LNCAP (cell line): ENCODE results near the gene SOX10.

Experiments
- TF ChIP-seq, protein P1 (sequence below): fragments of 450-650 bp; IDR thresholded peaks from 2 replicates; pipeline ENCODE4 v1.5.1; 2017; ENCODE audit warnings: mild to moderate bottlenecking

The SOX10 gene

DNA sequence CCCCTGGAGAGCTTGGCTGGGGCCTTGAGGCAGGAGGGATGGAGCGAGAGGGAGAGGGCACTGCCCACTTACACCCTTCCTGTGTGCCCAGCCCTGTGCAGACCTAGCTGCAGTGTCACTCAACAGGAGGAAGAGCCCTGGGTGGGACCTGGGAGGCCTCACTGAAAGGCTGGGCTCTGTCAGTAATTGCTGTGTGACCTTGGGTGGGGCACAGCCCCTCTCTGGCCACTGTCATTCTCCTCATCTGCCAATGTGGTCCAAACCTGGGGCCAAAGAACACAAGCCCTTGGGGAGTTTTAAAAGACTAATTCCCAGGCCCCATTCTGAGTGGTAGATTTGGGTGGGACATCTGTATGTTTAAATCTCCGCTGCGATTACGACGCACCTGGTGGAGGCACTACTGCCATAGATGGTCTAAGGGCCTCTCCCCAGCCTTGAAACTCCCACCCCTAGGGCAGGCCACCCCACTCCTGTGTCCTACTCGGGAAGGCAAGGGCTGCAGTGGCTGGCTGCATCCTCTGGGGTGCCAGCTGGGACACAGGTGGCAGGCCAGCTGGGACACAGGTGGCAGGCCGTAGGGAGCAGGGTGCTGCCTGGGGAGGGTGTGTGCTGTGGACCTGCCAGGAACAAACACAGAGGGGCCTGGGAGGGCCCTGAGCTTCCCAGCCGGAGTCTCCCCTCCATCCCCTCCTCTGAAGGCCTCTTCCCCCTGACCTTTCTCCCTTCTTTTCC is 12.3 kb upstream of the SOX10 start:
- TF ChIP-seq, protein P1, sequence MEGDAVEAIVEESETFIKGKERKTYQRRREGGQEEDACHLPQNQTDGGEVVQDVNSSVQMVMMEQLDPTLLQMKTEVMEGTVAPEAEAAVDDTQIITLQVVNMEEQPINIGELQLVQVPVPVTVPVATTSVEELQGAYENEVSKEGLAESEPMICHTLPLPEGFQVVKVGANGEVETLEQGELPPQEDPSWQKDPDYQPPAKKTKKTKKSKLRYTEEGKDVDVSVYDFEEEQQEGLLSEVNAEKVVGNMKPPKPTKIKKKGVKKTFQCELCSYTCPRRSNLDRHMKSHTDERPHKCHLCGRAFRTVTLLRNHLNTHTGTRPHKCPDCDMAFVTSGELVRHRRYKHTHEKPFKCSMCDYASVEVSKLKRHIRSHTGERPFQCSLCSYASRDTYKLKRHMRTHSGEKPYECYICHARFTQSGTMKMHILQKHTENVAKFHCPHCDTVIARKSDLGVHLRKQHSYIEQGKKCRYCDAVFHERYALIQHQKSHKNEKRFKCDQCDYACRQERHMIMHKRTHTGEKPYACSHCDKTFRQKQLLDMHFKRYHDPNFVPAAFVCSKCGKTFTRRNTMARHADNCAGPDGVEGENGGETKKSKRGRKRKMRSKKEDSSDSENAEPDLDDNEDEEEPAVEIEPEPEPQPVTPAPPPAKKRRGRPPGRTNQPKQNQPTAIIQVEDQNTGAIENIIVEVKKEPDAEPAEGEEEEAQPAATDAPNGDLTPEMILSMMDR, result no peak

DNA sequence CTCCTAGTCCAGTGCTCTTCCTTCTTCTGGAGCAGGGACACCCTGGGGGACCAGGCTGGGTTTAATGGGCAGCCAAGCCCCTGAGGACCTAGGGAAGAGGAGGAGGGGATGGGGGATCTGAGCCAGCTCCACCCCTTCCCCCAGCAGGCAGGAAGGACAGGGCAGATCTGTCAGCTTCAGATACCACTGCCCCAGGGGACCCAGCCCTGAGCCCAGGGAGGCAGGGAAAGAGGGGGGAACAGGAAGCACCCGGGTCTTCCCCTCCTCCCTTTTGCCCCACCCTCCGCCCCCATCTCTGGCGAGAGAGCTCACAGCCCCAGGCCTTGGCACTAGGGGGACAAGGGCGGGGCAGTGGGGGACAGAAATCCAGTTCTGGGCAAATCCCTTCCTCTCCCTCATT is 11.7 kb upstream of the SOX10 start:
- TF ChIP-seq, protein P1, result no peak

DNA sequence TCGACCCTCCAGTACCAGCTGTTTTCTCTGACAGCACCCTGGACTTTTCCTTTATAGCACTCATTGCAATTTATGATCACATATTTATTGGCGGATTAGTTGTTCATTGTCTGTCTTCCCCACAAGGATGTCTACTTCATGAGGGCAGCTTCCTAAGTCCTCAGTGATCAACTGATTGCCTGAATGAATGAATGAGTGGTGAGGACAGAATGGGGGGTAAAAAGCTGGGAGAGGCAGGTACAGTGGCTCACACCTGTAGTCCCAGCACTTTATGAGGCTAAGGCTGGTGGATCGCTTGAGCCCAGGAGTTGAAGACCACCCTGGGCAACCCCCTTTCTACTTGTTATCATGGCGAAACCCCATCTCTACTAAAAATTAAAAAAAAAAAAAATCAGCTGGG is 11.1 kb upstream of the SOX10 start:
- TF ChIP-seq, protein P1, result no peak

DNA sequence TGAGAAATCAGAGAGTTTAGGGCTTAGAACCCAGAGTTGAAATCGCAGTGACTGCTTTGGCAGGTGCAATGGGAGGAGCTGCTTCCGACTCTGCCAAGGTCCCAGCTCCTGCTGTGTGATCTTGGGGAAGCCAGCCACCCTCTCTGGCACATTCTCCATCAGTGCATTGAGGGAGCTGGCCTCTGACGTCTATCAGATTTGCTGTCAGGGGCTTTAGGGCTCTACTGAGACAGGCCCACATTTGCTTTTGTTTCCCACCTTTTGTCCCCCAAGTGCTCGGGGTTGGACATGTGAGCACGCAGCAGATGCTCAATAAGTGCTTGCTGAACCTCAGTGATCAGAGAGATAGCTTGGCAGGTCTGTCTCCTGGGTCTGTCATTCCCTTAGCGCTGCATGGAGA is 10.6 kb upstream of the SOX10 start:
- TF ChIP-seq, protein P1, result no peak

DNA sequence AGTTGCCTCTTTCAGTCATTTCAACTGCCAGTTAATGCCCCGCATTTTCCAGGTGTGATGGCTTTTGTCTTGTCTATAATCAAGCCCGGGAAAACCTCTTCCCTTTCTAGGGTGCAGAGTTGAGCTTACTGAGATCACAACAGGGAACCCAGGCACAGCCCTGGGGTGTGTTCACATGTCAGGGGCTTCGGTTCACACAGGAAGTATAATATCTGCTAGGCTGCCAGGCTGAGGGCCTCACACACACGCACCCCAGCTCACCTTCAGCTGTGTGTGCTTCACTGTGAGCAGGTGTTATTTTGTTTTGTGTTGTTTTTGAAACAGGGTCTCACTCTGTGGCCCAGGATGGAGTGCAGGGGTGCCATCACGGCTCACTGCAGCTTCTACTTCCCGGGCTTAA is 9.7 kb upstream of the SOX10 start:
- TF ChIP-seq, protein P1, result no peak

DNA sequence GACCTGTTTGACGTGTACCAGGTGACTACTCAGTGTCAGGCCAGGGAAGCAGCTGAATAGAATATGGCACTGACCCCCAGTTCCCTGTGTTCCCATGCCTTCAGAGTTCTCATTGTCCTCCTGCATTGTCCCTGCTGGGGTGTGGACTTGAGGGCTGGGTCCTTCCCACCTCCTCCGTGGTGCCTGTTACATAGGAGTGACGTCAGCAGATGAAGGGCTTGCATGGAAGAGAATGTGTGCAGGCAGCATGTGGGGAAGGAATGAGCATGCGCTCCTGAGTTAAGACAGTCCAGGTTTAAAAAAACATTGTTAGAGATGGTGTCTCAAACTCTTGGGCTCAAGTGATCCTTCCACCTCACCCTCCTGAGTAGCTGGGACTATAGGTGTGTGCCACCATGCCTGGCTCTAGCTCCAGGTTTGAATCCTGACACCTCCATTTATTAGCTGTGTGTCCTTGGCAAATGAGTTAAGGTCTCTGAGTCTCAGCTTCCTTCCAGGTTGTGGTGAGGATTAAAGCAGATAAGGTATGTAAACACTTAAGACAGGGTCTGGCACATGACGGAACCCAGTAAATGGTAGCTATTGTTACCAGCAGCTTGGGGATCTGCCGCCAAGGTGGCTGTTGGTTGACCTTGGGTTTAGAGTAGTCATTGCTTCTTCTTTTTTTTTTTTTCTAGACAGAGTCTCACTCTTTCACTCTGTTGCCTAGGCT is 7.5 kb upstream of the SOX10 start:
- TF ChIP-seq, protein P1, result no peak

DNA sequence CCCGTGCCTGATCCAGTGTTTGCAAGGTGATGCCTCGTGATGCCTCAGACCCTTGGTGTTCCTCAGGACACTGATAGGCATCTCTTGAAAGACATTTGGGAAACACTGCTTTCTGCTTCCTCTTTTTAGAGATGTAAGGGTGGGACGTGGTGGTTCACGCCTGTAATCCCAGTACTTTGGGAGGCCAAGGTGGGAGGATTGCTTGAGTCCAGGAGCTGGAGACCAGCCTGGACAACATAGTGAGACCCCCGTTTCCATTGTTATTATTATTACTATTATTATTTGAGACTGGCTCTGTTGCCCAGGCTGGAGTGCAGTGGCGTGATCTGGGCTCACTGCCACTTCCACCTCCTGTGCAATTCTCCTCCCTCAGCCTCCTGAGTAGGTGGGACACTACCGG is 6.5 kb upstream of the SOX10 start:
- TF ChIP-seq, protein P1, result no peak
